ENCODE data around the gene ABCC6.
"Not testable (repeated sequence)": the region's sequence is repeated elsewhere in the genome, so short reads cannot be mapped to it uniquely, and the experiment has no call there.

Gene ABCC6

GRCh38 chr16:16107839-16108238 is 115.5 kb downstream of the ABCC6 start:
- DNase-seq: no peak

DNA sequence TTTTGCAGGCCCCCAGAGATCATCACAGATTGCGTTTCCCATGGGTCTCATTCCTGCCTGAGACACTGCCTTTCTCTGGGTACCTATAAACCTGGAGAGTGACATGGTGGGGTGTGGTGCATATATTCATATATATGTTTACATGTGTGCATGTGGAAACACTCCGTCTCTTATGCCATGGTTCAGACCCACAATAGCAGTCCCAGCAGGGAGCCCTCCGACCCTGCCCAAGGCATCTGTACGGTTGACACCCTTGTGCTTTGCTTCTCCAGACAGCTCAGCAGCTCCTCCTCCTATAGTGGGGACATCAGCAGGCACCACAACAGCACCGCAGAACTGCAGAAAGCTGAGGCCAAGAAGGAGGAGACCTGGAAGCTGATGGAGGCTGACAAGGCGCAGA is 116.8 kb downstream of the ABCC6 start:
- DNase-seq: no peak

GRCh38 chr16:16105646-16106045 is 117.6 kb downstream of the ABCC6 start:
- no peak for DNase-seq

DNA sequence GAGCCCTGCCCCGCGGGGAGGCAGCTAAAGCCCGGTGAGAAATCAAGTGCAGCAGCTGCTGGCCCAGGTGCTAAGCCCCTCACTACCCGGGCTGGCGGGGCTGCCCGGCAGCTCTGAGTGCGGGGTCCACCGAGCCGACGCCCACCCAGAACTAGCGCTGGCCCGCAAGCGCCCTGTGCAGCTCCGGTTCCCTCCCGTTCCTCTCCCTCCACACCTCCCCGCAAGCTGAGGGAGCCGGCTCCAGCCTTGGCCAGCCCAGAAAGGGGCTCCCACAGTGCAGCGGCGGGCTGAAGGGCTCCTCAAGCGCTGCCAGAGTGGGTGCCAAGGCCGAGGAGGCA is 118.5 kb downstream of the ABCC6 start:
- DNase-seq: not testable (repeated sequence)

DNA sequence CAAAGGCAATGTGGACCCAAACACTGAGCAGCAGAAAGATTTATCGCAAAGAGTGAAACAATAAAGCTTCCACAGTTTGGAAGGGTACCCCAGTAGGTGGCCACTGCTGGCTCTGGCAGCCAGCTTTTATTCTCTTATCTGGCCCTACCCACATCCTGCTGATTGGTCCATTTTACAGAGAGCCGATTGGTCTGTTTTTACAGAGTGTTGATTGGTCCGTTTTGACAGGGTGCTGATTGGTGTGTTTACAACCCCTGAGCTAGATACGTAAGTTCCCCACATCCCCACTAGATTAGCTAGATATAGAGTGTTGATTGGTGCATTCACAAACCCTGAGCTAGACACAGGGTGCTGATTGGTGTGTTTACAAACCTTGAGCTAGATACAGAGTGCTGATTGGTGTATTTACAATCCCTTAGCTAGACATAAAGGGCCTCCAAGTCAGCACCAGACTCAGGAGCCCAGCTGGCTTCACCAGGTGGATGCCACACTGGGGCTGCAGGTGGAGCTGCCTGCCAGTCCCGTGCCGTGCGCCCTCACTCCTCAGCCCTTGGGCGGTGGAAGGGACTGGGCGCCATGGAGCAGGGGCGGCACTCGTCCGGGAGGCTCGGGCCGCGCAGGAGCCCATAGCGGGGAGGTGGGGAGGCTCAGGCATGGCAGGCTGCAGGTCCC is 119.0 kb downstream of the ABCC6 start:
- not testable (repeated sequence) for DNase-seq

- no peak for DNase-seq
Observed at GRCh38 chr16:16102738-16103137, 120.6 kb downstream of the ABCC6 start.

- no peak for DNase-seq
Observed at GRCh38 chr16:16101585-16101984, 121.7 kb downstream of the ABCC6 start.

GRCh38 chr16:16100631-16101030 is 122.7 kb downstream of the ABCC6 start:
- no peak for DNase-seq

DNA sequence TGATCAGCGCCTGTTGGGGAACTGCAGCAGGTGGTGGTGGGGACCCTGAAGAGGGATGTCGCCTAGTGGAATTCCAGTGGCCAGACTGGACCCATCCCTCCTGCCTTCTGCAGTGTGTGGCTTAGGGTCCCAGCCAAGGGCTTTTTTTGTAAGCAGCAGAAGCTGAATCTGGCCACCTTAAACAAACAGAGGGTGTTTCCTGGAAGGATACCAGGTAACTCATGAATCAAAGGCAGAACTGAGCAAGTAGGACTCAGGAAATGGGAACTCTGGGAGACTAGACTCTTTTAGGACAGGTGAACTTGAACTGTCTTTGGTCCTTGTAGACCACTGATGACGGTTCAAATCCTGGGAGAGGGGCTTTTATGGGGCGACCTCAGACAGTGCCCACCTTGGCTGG is 124.0 kb downstream of the ABCC6 start:
- no peak for DNase-seq

Data from activated T-cell treated with anti-CD3 and anti-CD28 coated beads for 4 hours (primary cell).